NCI-H2196 treated with DMSO at 0.1 percent for 48 hours (cell line): ENCODE results near the gene ADGRE1.
"Not testable (repeated sequence)": the region's sequence is repeated elsewhere in the genome, so short reads cannot be mapped to it uniquely, and the experiment has no call there.

ENCODE experiments used
- DNase-seq: peaks from one replicate; lab custom pipeline; 2025; ENCODE audit not compliant: unreplicated experiment; lab: John Stamatoyannopoulos, UW

ADGRE1 gene

GRCh38 chr19:6887316-6887715, at the start of gene ADGRE1:
Gene ADGRE1, plus strand, starts transcription at chr19:6887579. Its CDS starts 30 bp downstream, at chr19:6887609.
- DNase-seq = no peak

- DNase-seq = no peak
These were observed 49.2 kb upstream of the ADGRE1 start for GRCh38 chr19:6838062-6838655.

GRCh38 chr19:6842871-6843607, 44.3 kb upstream of the ADGRE1 start:
- DNase-seq = no peak

GRCh38 chr19:6847828-6848200, 39.6 kb upstream of the ADGRE1 start:
- no peak for DNase-seq

GRCh38 chr19:6848986-6849385, 38.4 kb upstream of the ADGRE1 start:
- DNase-seq = no peak

- DNase-seq = no peak
These were observed 37.5 kb upstream of the ADGRE1 start for GRCh38 chr19:6849876-6850275.

- DNase-seq = no peak
These were observed 36.0 kb upstream of the ADGRE1 start for GRCh38 chr19:6851359-6851758.

GRCh38 chr19:6852001-6852400, 35.4 kb upstream of the ADGRE1 start:
- no peak for DNase-seq

- no peak for DNase-seq
These were observed 33.5 kb upstream of the ADGRE1 start for GRCh38 chr19:6853868-6854267.

GRCh38 chr19:6854758-6855157, 32.6 kb upstream of the ADGRE1 start:
- no peak for DNase-seq

- no peak for DNase-seq
These were observed 30.5 kb upstream of the ADGRE1 start for GRCh38 chr19:6856749-6857372.

- no peak for DNase-seq
These were observed 25.6 kb upstream of the ADGRE1 start for GRCh38 chr19:6861683-6862286.

- DNase-seq = peak; percentile 73
These were observed 24.7 kb upstream of the ADGRE1 start for GRCh38 chr19:6862673-6863078.

GRCh38 chr19:6864325-6864940, 22.9 kb upstream of the ADGRE1 start:
- DNase-seq = no peak

- no peak for DNase-seq
These were observed 21.5 kb upstream of the ADGRE1 start for GRCh38 chr19:6865849-6866248.

- no peak for DNase-seq
These were observed 20.6 kb upstream of the ADGRE1 start for GRCh38 chr19:6866741-6867151.

GRCh38 chr19:6868351-6868750, 19.0 kb upstream of the ADGRE1 start:
- no peak for DNase-seq

GRCh38 chr19:6869151-6869882, 18.1 kb upstream of the ADGRE1 start:
- not testable (repeated sequence) for DNase-seq

- DNase-seq = no peak
These were observed 13.5 kb upstream of the ADGRE1 start for GRCh38 chr19:6873708-6874431.

GRCh38 chr19:6875218-6875617, 12.2 kb upstream of the ADGRE1 start:
- no peak for DNase-seq
